ENCODE results near the gene RPL36AL.

RPL36AL gene

GRCh38 chr14:49579841-49580240, 40.6 kb downstream of the RPL36AL start:
- DNase-seq: no peak

GRCh38 chr14:49578141-49578540, 42.3 kb downstream of the RPL36AL start:
- no peak for DNase-seq

- DNase-seq: no peak
Observed at GRCh38 chr14:49574038-49574437, 46.4 kb downstream of the RPL36AL start.

- DNase-seq: no peak
Observed at GRCh38 chr14:49569281-49569680, 51.1 kb downstream of the RPL36AL start.
